ENCODE data around the gene NCKAP1. TPM values are rescaled to one million over a fixed set of nuclear protein-coding genes. Genes with fewer than 3 reads are reported as not detected.
"Not testable (repeated sequence)": the region's sequence is repeated elsewhere in the genome, so short reads cannot be mapped to it uniquely, and the experiment has no call there.

The NCKAP1 gene
- total RNA-seq, 1 experiment from 2014 or later = 112 TPM

DNA sequence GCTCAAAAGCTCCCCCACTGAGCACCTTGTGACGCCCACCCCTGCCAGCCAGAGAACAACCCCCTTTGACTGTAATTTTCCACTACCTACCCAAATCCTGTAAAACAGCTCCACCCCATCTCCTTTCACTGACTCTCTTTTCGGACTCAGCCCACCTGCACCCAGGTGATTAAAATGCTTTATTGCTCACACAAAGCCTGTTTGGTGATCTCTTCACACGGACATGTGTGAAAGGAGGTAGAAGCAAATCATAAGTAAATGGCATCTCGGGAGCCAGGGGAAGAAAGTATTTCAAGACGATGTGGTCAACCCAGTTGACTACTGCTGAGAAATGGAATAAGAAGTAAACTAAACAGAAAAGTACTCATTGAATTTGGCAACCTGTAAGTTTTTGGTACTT, 11.2 kb upstream of the NCKAP1 start:
- no peak for TF ChIP-seq CTCF (conservative IDR thresholded peaks at IDR 0.05)
- WGBS (ENCODE audit: extremely low coverage, insufficient read length, low lambda C conversion rate) = no CpG with 5 or more reads among the region's 5 CpGs

DNA sequence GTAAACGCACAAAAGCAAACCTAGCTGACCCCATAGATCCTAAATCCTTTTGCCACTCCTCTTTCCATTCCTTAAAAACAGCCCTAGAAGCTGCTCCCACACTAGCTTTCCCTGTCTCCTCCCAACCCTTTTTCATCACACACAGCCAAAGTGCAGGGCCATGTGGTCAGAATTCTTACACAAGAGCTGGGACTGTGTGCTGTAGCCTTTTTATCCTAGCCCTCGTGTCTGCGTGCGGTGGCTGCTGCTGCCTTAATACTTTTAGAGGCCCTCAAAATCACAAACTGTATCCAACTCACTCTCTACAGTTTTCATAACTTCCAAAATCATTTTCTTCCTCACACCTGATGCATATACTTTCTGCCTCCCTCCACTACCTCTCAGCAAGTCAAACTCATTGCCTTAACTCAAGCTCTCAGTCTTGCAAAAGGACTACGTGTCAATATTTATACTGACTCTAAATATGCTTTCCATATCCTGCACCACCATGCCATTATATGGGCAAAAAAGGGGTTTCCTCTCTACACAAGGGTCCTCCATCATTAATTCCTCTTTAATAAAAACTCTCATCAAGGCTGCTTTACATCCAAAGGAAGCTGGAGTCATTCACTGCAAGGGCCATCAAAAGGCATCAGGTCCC, 9.3 kb upstream of the NCKAP1 start:
- H4K8ac ChIP-seq (replicated peaks; ENCODE audit: insufficient read length, low read depth, low read length); H3K9ac ChIP-seq (ENCODE audit: extremely low read depth, insufficient read length, low read length); H2BK120ac ChIP-seq (ENCODE audit: low read depth, low read length, poor library complexity, severe bottlenecking); H3K23me2 ChIP-seq (ENCODE audit: insufficient read length, low read depth, low read length, poor library complexity, severe bottlenecking); H3K27ac Mint-ChIP-seq; H3K4me2 ChIP-seq (ENCODE audit: insufficient read depth, insufficient read length, low read length); H2BK5ac ChIP-seq (ENCODE audit: insufficient read length, low read length); H4K20me1 ChIP-seq (ENCODE audit: control insufficient read depth, insufficient read depth, insufficient read length); H2AK5ac ChIP-seq (ENCODE audit: insufficient read length, low read length); H3K4me3 Mint-ChIP-seq; H3K79me2 ChIP-seq (ENCODE audit: insufficient read depth, low read length); H3K79me1 ChIP-seq (ENCODE audit: insufficient read depth, low read depth, low read length, poor library complexity, severe bottlenecking); H3K4ac ChIP-seq (ENCODE audit: low read depth, low read length); DNase-seq; H2AFZ ChIP-seq (ENCODE audit: low read length); H3K27me3 Mint-ChIP-seq (ENCODE audit: low read depth); H3K23ac ChIP-seq (ENCODE audit: insufficient read length, low read depth, low read length); H3K4me1 Mint-ChIP-seq; H3K27me3 ChIP-seq (ENCODE audit: insufficient read depth, low read length); H2BK15ac ChIP-seq (ENCODE audit: low read depth, low read length); H4K5ac ChIP-seq (ENCODE audit: insufficient read length, low read depth, low read length); H3K4me1 ChIP-seq (ENCODE audit: insufficient read depth, low read length); H3K14ac ChIP-seq (ENCODE audit: insufficient read depth, low read length); H3K27ac ChIP-seq (ENCODE audit: insufficient read length, low read depth, low read length); H3K9me3 ChIP-seq (ENCODE audit: control insufficient read depth, low read depth, low read length); H2BK20ac ChIP-seq (ENCODE audit: low read depth, low read length, poor library complexity, severe bottlenecking); H3K56ac ChIP-seq (ENCODE audit: insufficient read length, low read depth, low read length); H4K91ac ChIP-seq (ENCODE audit: insufficient read length, low read depth, low read length); H2BK12ac ChIP-seq (ENCODE audit: insufficient read length, low read depth, low read length); H3K18ac ChIP-seq (ENCODE audit: insufficient read length, low read depth, low read length); H3T11ph ChIP-seq (ENCODE audit: low read length): not testable (repeated sequence)
- Mint-ChIP-seq H3K9me3 (peaks cover 20 to 24% of the 10 kb centered on the region in 2 experiments), H3K36me3 (ENCODE audit: insufficient read depth in 1 of 3, low read depth in 3 of 3) (peaks cover 7 to 20% (median 11%) of the 10 kb centered on the region in 3 experiments)
- no CpG with 5 or more reads among the region's 5 CpGs for WGBS (ENCODE audit: extremely low coverage, insufficient read length, low lambda C conversion rate)

More for the DNA sequence above, 11.2 kb upstream of the NCKAP1 start:
- H3K18ac ChIP-seq (ENCODE audit: insufficient read length, low read depth, low read length) = no peak overlapping the region
- peaks cover 9 to 16% (median 12%) of the 10 kb centered on the region in 3 experiments for H3K36me3 Mint-ChIP-seq (ENCODE audit: insufficient read depth in 1 of 3, low read depth in 3 of 3)
- peak; percentile 38 for DNase-seq
- H2BK20ac ChIP-seq (ENCODE audit: low read depth, low read length, poor library complexity, severe bottlenecking) = no peak overlapping the region
- H3K4ac ChIP-seq (ENCODE audit: low read depth, low read length) = no peak overlapping the region
- H4K20me1 ChIP-seq (ENCODE audit: control insufficient read depth, insufficient read depth, insufficient read length) = no peaks in the 10 kb centered on the region
- H3T11ph ChIP-seq (ENCODE audit: low read length) = no peak overlapping the region
- no peak overlapping the region for H2BK120ac ChIP-seq (ENCODE audit: low read depth, low read length, poor library complexity, severe bottlenecking)
- no peaks in the 10 kb centered on the region; the same call in 1 of the 2 replicates for H3K79me2 ChIP-seq (ENCODE audit: insufficient read depth, low read length)
- peaks cover 5% of the 10 kb centered on the region for H3K27me3 Mint-ChIP-seq (ENCODE audit: low read depth)
- peak overlapping the region; percentile 26 for H3K4me2 ChIP-seq (ENCODE audit: insufficient read depth, insufficient read length, low read length)
- no peak overlapping the region for H4K91ac ChIP-seq (ENCODE audit: insufficient read length, low read depth, low read length)
- no peak overlapping the region for H3K56ac ChIP-seq (ENCODE audit: insufficient read length, low read depth, low read length)
- H3K9ac ChIP-seq (ENCODE audit: extremely low read depth, insufficient read length, low read length) = no peak overlapping the region
- no peak overlapping the region for H2AFZ ChIP-seq (ENCODE audit: low read length)
- H3K14ac ChIP-seq (ENCODE audit: insufficient read depth, low read length) = no peak overlapping the region
- H3K23me2 ChIP-seq (ENCODE audit: insufficient read length, low read depth, low read length, poor library complexity, severe bottlenecking) = no peaks in the 10 kb centered on the region
- no peak overlapping the region for H3K23ac ChIP-seq (ENCODE audit: insufficient read length, low read depth, low read length)
- no peak overlapping the region for H2BK5ac ChIP-seq (ENCODE audit: insufficient read length, low read length)
- H2AK5ac ChIP-seq (ENCODE audit: insufficient read length, low read length) = no peak overlapping the region
- H3K4me1 Mint-ChIP-seq = peaks cover 0 to 2% of the 10 kb centered on the region in 2 experiments; a peak in 2 of 4 replicates
- H3K27me3 ChIP-seq (ENCODE audit: insufficient read depth, low read length) = no peaks in the 10 kb centered on the region
- peaks cover 16 to 20% of the 10 kb centered on the region in 2 experiments for H3K9me3 Mint-ChIP-seq
- H3K4me1 ChIP-seq (ENCODE audit: insufficient read depth, low read length) = peaks cover 4% of the 10 kb centered on the region; the same call in 1 of the 2 replicates
- H3K27ac ChIP-seq (ENCODE audit: insufficient read length, low read depth, low read length) = peak overlapping the region; percentile 60
- H3K4me3 Mint-ChIP-seq = no peak overlapping the region
- H4K5ac ChIP-seq (ENCODE audit: insufficient read length, low read depth, low read length) = no peak overlapping the region
- no peak overlapping the region for H4K8ac ChIP-seq (replicated peaks; ENCODE audit: insufficient read length, low read depth, low read length)
- H3K27ac Mint-ChIP-seq = no peak overlapping the region
- H3K9me3 ChIP-seq (ENCODE audit: control insufficient read depth, low read depth, low read length) = no peaks in the 10 kb centered on the region
- no peak overlapping the region for H2BK12ac ChIP-seq (ENCODE audit: insufficient read length, low read depth, low read length)
- H2BK15ac ChIP-seq (ENCODE audit: low read depth, low read length) = no peak overlapping the region
- H3K79me1 ChIP-seq (ENCODE audit: insufficient read depth, low read depth, low read length, poor library complexity, severe bottlenecking) = no peaks in the 10 kb centered on the region

All from H9 (cell line).